ENCODE results near the gene PTX3.

GRCh38 chr3:157452097-157452496 is 15.4 kb downstream of the PTX3 start:
- TF ChIP-seq CTCF (IDR thresholded peaks at IDR 0.05) (no peak), EP300 (IDR thresholded peaks at IDR 0.05) (peak in 1 of 2 donors; percentile 14)

Measured in tibial nerve (tissue), 4 donors.